Measurements from ENCODE around the gene PRDM16. TPM values are rescaled to one million over a fixed set of nuclear protein-coding genes. Genes with fewer than 3 reads are reported as not detected.

PRDM16 gene
- polyA plus RNA-seq, 2 of the 4 experiments (the other 2 are of a cell fraction), result 0.03 to 0.35 TPM

DNA sequence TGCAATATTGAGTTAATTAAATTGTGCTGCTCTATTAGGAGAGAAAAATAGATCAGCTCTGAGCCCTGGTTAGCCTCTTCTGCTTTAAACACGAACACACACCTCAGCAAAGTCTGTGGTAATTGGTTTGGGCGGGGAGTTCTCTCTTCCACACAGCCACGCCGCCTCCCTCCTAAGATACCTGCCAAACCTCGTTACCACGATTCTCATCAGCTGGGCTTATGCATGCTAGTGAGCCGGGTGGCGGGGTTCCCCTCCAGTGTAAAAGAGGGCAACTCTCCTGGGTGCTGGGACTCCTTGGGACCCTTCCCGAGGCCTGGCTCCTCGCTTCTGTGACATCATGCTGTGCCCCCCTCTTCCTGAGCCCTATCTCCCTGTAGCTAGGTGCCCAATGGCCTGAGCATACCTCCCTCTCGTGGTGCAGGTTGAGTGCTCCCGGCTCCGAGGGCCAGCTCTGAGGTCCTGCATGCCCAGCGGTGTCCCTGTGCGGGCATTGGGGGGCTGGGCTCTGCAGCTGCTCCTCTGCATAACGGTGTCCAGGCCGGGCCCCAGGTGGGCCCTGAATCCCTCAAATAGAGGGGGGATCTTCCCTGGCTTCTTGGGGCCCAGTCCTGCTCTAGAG, 182.9 kb downstream of the PRDM16 start:
- ChIA-PET POLR2A (no interaction called here), CTCF (no interaction called here)
- H3K9me3 ChIP-seq, result no peaks in the 10 kb centered on the region
- H3K4me3 ChIP-seq, result no peak overlapping the region
- no peak for FAIRE-seq
- 47% methylated on average over 8 of the region's 17 CpGs for WGBS (ENCODE audit: missing lambda C conversion rate)
- no peak overlapping the region for H3K4me2 ChIP-seq
- TF ChIP-seq, protein P1, sequence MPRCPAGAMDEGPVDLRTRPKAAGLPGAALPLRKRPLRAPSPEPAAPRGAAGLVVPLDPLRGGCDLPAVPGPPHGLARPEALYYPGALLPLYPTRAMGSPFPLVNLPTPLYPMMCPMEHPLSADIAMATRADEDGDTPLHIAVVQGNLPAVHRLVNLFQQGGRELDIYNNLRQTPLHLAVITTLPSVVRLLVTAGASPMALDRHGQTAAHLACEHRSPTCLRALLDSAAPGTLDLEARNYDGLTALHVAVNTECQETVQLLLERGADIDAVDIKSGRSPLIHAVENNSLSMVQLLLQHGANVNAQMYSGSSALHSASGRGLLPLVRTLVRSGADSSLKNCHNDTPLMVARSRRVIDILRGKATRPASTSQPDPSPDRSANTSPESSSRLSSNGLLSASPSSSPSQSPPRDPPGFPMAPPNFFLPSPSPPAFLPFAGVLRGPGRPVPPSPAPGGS (IDR thresholded peaks at IDR 0.05), result no peak
- TF ChIP-seq KDM5A (IDR thresholded peaks at IDR 0.05) (no peak), POLR2A (IDR thresholded peaks at IDR 0.05; ENCODE audit: low read length) (no peak), SMC3 (IDR thresholded peaks at IDR 0.05) (no peak), NR3C1 (IDR thresholded peaks at IDR 0.05) (no peak), HOXB13 (CRISPR knock-in tag; IDR thresholded peaks at IDR 0.05; ENCODE audit: low read depth) (no peak), MAZ (IDR thresholded peaks at IDR 0.05; ENCODE audit: borderline replicate concordance, low read depth, low read length) (no peak), TP53 (CRISPR knock-in tag; IDR thresholded peaks at IDR 0.05) (no peak), RAD21 (conservative IDR thresholded peaks at IDR 0.05 in 1 of 2, IDR thresholded peaks at IDR 0.05 in 1 of 2) (no peak), GATA3 (IDR thresholded peaks at IDR 0.05; ENCODE audit: borderline replicate concordance) (no peak), CBX2 (IDR thresholded peaks at IDR 0.05; ENCODE audit: borderline replicate concordance, low read depth) (no peak), EHMT2 (IDR thresholded peaks at IDR 0.05; ENCODE audit: low read depth) (no peak), RNF2 (IDR thresholded peaks at IDR 0.05; ENCODE audit: borderline replicate concordance, low read depth) (no peak), FOSB (CRISPR knock-in tag; IDR thresholded peaks at IDR 0.05) (no peak)
- TF ChIP-seq, protein P2, sequence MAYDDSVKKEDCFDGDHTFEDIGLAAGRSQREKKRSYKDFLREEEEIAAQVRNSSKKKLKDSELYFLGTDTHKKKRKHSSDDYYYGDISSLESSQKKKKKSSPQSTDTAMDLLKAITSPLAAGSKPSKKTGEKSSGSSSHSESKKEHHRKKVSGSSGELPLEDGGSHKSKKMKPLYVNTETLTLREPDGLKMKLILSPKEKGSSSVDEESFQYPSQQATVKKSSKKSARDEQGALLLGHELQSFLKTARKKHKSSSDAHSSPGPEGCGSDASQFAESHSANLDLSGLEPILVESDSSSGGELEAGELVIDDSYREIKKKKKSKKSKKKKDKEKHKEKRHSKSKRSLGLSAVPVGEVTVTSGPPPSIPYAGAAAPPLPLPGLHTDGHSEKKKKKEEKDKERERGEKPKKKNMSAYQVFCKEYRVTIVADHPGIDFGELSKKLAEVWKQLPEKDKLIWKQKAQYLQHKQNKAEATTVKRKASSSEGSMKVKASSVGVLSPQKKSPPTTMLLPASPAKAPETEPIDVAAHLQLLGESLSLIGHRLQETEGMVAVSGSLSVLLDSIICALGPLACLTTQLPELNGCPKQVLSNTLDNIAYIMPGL (CRISPR knock-in tag; IDR thresholded peaks at IDR 0.05; ENCODE audit: borderline replicate concordance), result no peak
- TF ChIP-seq, protein P3, sequence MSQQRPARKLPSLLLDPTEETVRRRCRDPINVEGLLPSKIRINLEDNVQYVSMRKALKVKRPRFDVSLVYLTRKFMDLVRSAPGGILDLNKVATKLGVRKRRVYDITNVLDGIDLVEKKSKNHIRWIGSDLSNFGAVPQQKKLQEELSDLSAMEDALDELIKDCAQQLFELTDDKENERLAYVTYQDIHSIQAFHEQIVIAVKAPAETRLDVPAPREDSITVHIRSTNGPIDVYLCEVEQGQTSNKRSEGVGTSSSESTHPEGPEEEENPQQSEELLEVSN (IDR thresholded peaks at IDR 0.05; ENCODE audit: borderline replicate concordance, low read depth), result no peak
- TF ChIP-seq, protein P4, sequence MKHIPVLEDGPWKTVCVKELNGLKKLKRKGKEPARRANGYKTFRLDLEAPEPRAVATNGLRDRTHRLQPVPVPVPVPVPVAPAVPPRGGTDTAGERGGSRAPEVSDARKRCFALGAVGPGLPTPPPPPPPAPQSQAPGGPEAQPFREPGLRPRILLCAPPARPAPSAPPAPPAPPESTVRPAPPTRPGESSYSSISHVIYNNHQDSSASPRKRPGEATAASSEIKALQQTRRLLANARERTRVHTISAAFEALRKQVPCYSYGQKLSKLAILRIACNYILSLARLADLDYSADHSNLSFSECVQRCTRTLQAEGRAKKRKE (CRISPR knock-in tag; IDR thresholded peaks at IDR 0.05; ENCODE audit: low read depth), result no peak
- TF ChIP-seq, protein P5, sequence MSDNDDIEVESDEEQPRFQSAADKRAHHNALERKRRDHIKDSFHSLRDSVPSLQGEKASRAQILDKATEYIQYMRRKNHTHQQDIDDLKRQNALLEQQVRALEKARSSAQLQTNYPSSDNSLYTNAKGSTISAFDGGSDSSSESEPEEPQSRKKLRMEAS (IDR thresholded peaks at IDR 0.05), result no peak
- TF ChIP-seq, protein P6, sequence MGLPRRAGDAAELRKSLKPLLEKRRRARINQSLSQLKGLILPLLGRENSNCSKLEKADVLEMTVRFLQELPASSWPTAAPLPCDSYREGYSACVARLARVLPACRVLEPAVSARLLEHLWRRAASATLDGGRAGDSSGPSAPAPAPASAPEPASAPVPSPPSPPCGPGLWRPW (IDR thresholded peaks at IDR 0.05), result no peak
- no peaks in the 10 kb centered on the region for H3K4me1 ChIP-seq
- no peak for DNase-seq (ENCODE audit: low read depth in 1 of 2, low spot score in 1 of 2)
- no peak for ATAC-seq
- H3K27ac ChIP-seq, result no peak overlapping the region

DNA sequence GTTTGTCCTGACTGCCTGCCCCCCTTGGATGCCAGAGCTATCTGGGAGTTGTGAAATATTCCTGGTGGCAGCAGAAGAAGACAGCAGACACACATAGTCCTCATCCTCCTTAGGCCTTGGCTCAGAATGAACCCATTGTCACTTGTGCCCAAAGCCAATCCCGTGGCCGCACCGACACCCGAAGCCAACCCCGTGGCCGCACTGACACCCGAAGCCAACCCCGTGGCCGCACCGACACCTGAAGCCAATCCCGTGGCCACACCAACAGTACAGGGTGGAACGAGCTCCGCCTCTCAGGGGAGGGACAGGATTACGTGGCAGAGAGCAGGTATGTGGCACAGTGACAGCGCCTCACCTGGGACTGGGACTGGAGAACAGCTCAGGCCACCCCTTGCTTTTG, 186.7 kb downstream of the PRDM16 start:
- TF ChIP-seq ZNF302 (CRISPR knock-in tag; IDR thresholded peaks at IDR 0.05) (no peak), HDAC2 (IDR thresholded peaks at IDR 0.05) (no peak), KDM5A (IDR thresholded peaks at IDR 0.05) (no peak), EP300 (IDR thresholded peaks at IDR 0.05) (no peak), ESRRA (IDR thresholded peaks at IDR 0.05; ENCODE audit: borderline replicate concordance, low read length) (no peak), CHD2 (IDR thresholded peaks at IDR 0.05; ENCODE audit: low read length, partially characterized antibody) (no peak), SMC3 (IDR thresholded peaks at IDR 0.05) (no peak), BHLHE40 (IDR thresholded peaks at IDR 0.05; ENCODE audit: low read depth, low read length) (no peak), CEBPB (IDR thresholded peaks at IDR 0.05) (no peak), FOSL2 (IDR thresholded peaks at IDR 0.05) (no peak), FOSL2 (CRISPR knock-in tag; IDR thresholded peaks at IDR 0.05) (no peak)
- TF ChIP-seq, protein P2 (CRISPR knock-in tag; IDR thresholded peaks at IDR 0.05; ENCODE audit: borderline replicate concordance), result no peak
- ChIA-PET POLR2A (no interaction called here), CTCF (no interaction called here)
- H3K4me2 ChIP-seq, result no peak overlapping the region
- no peaks in the 10 kb centered on the region for H3K4me1 ChIP-seq
- no peak for ATAC-seq
- 79% methylated on average over 2 of the region's 15 CpGs for whole genome bisulfite sequencing (ENCODE audit: missing lambda C conversion rate)
- no peak for DNase-seq (ENCODE audit: low read depth in 1 of 2, low spot score in 1 of 2)
- no peak overlapping the region for H3K4me3 ChIP-seq
- H3K9me3 ChIP-seq, result no peaks in the 10 kb centered on the region
- FAIRE-seq, result no peak
- no peak overlapping the region for H3K27ac ChIP-seq

All from A549 (cell line).